Stimulated activated CD4-positive, alpha-beta T cell treated with anti-CD3 and anti-CD28 coated beads, Interleukin-1b, Interleukin-23, amount 100 ng/mL, for 4 hours (primary cell): ENCODE results near the gene BCL2.
"Not testable (repeated sequence)": the region's sequence is repeated elsewhere in the genome, so short reads cannot be mapped to it uniquely, and the experiment has no call there.

Source experiments
- DNase-seq, 2 donors: peaks; one replicate each; pipeline ENCODE4 v3.0.0-alpha.2; 2020; ENCODE audit warnings: low read depth in 2 of 2

BCL2 gene

GRCh38 chr18:63199743-63200241 lies 119.8 kb downstream of the BCL2 start:
- DNase-seq, result peak in 1 of 2 donors; percentile 39

GRCh38 chr18:63198868-63199742 lies 120.5 kb downstream of the BCL2 start:
- no peak for DNase-seq

GRCh38 chr18:63198098-63198760 lies 121.3 kb downstream of the BCL2 start:
- DNase-seq, result no peak

GRCh38 chr18:63197246-63197869 lies 122.2 kb downstream of the BCL2 start:
- no peak for DNase-seq

GRCh38 chr18:63195326-63196159 lies 124.0 kb downstream of the BCL2 start:
- no peak for DNase-seq

GRCh38 chr18:63192885-63193349 lies 126.7 kb downstream of the BCL2 start:
- no peak for DNase-seq

- no peak for DNase-seq
Observed at GRCh38 chr18:63192126-63192884, 127.3 kb downstream of the BCL2 start.

GRCh38 chr18:63191413-63191812 lies 128.2 kb downstream of the BCL2 start:
- no peak for DNase-seq

GRCh38 chr18:63190838-63191237 lies 128.7 kb downstream of the BCL2 start:
- not testable (repeated sequence) for DNase-seq

- no peak for DNase-seq
Observed at GRCh38 chr18:63189817-63190216, 129.8 kb downstream of the BCL2 start.

GRCh38 chr18:63189041-63189440 lies 130.5 kb downstream of the BCL2 start:
- no peak for DNase-seq

GRCh38 chr18:63187791-63188460 lies 131.6 kb downstream of the BCL2 start:
- no peak for DNase-seq

- no peak for DNase-seq
Observed at GRCh38 chr18:63187223-63187574, 132.4 kb downstream of the BCL2 start.

GRCh38 chr18:63186520-63187222 lies 132.9 kb downstream of the BCL2 start:
- no peak for DNase-seq

GRCh38 chr18:63185984-63186383 lies 133.6 kb downstream of the BCL2 start:
- DNase-seq, result no peak

- no peak for DNase-seq
Observed at GRCh38 chr18:63183952-63184770, 135.4 kb downstream of the BCL2 start.

GRCh38 chr18:63183378-63183777 lies 136.2 kb downstream of the BCL2 start:
- DNase-seq, result no peak

- no peak for DNase-seq
Observed at GRCh38 chr18:63182861-63183260, 136.7 kb downstream of the BCL2 start.

- DNase-seq, result no peak
Observed at GRCh38 chr18:63182310-63182772, 137.2 kb downstream of the BCL2 start.
